HepG2 (cell line): Measurements from ENCODE around the gene VWA1. TPM values are rescaled to one million over a fixed set of nuclear protein-coding genes. Genes with fewer than 3 reads are reported as not detected.
A peak's percentile ranks its signal among the peaks of the same experiment; 100 is the strongest.
"Not testable (repeated sequence)": the region's sequence is repeated elsewhere in the genome, so short reads cannot be mapped to it uniquely, and the experiment has no call there.

ENCODE experiments used
- ATAC-seq: fragments of 200-7000 bp; cut with Tn5 transposase; 3 replicates; pipeline ENCODE4 v1.9.1; 2020; ENCODE audit warnings: mild to moderate bottlenecking, moderate library complexity
- BruUV-seq: library from RNA; stranded (reverse); fragments of 400-500 nt; replicated peaks from 2 replicates; lab custom pipeline; 2021; lab: Mats Ljungman, UMichigan
- CTCF ChIA-PET: fragments of 300-600 bp; formaldehyde crosslinking; extraction: SDS; loops from one replicate; lab custom pipeline; 2021; ENCODE audit warnings: low total read pairs, inconsistent platforms, low intra/inter-chr PET ratio; lab: Yijun Ruan, JAX
- POLR2A ChIA-PET: fragments of 350-600 bp; sonication (Branson Sonifier 250); formaldehyde crosslinking; loops from one replicate; lab custom pipeline; 2020; ENCODE audit warnings: antibody characterized with exemption, inconsistent platforms; lab: Yijun Ruan, JAX
- DNase-seq: peaks from one replicate; pipeline ENCODE4 v3.0.0-alpha.2; 2015; ENCODE audit warnings: low spot score
- FAIRE-seq: peaks from 3 replicates; lab custom pipeline; 2011; peaks lifted over from hg19 to GRCh38; lab: Jason Lieb, UNC
- H2AFZ ChIP-seq: one replicate; pipeline ENCODE4 v1.6.1; 2011; ENCODE audit warnings: low read length, inconsistent platforms
- H3K27ac ChIP-seq: fragments of 300-600 bp; 3 replicates; pipeline ENCODE4 v1.8.0; 2011; ENCODE audit warnings: mixed run types, mild to moderate bottlenecking, mixed read lengths, low read length, inconsistent platforms; ENCODE audit not compliant: insufficient read depth; ENCODE audit errors: extremely low read length
- H3K27me3 ChIP-seq, 2 experiments: fragments of 200-600 bp in 1 of 2; 2 replicates in 1 of 2; 3 replicates in 1 of 2; pipeline versions ENCODE4 v1.6.0 to v1.8.0; 2011; ENCODE audit warnings: low read length in 2 of 2, mild to moderate bottlenecking in 2 of 2, moderate library complexity in 2 of 2, inconsistent platforms in 1 of 2; ENCODE audit not compliant: insufficient read depth in 2 of 2, control insufficient read depth in 1 of 2
- H3K36me3 ChIP-seq, 2 experiments: fragments of 200-600 bp in 1 of 2; replicated peaks in 1 of 2; 2 replicates in 1 of 2; 3 replicates in 1 of 2; pipeline versions ENCODE4 v1.5.1 to v1.8.0; 2011; ENCODE audit warnings: low read length in 2 of 2, inconsistent platforms in 1 of 2; ENCODE audit not compliant: insufficient read depth in 2 of 2, control insufficient read depth in 1 of 2
- H3K4me1 ChIP-seq: 2 replicates; pipeline ENCODE4 v1.5.1; 2012; ENCODE audit warnings: low read length, inconsistent platforms; ENCODE audit not compliant: insufficient read depth
- H3K4me2 ChIP-seq: 2 replicates; pipeline ENCODE4 v1.6.0; 2011; ENCODE audit warnings: low read depth, low read length, inconsistent platforms
- H3K4me3 ChIP-seq, 3 experiments: fragments of 200-600 bp in 1 of 3; sonication (generic), shearing (Covaris generic) in 1 of 3; replicated peaks in 1 of 3; 2 replicates each; pipeline ENCODE4 v1.5.1; 2011 to 2016; ENCODE audit warnings: low read length in 3 of 3, inconsistent platforms in 2 of 3, low read depth in 2 of 3, mild to moderate bottlenecking in 2 of 3, control low read depth in 1 of 3, mixed read lengths in 1 of 3; ENCODE audit not compliant: insufficient read depth in 1 of 3
- H3K79me2 ChIP-seq: one replicate; pipeline ENCODE4 v1.6.1; 2011; ENCODE audit warnings: low read length, inconsistent platforms; ENCODE audit not compliant: insufficient read depth
- H3K9ac ChIP-seq: 2 replicates; pipeline ENCODE4 v1.6.0; 2011; ENCODE audit warnings: mild to moderate bottlenecking, low read depth, low read length, inconsistent platforms; ENCODE audit not compliant: insufficient read depth
- H3K9me3 ChIP-seq: 2 replicates; pipeline ENCODE4 v1.5.1; 2012; ENCODE audit warnings: mild to moderate bottlenecking, low read length
- H4K20me1 ChIP-seq: 2 replicates; pipeline ENCODE4 v1.6.0; 2011; ENCODE audit warnings: inconsistent platforms, mild to moderate bottlenecking, low read length, moderate library complexity; ENCODE audit not compliant: insufficient read depth
- AGO2 ChIP-seq: fragments of 200-400 bp; formaldehyde crosslinking; optimal IDR thresholded peaks from 2 replicates; pipeline ENCODE3; 2017; ENCODE audit warnings: mild to moderate bottlenecking, low read depth, low read length, moderate library complexity
- HCFC1 ChIP-seq: fragments of 150-350 bp; IDR thresholded peaks from 2 replicates; pipeline ENCODE4 v1.6.1; 2014; ENCODE audit warnings: low read depth, low read length
- NCOA5 ChIP-seq: sonication (generic); formaldehyde crosslinking; IDR thresholded peaks from 2 replicates; pipeline ENCODE4 v1.4.0; 2020; ENCODE audit warnings: missing genetic modification reagents
- ONECUT2 ChIP-seq: sonication (generic); formaldehyde crosslinking; IDR thresholded peaks from 2 replicates; pipeline ENCODE4 v1.4.0; 2020; ENCODE audit warnings: missing genetic modification reagents
- TCF12 ChIP-seq, 2 experiments: fragments of 450-650 bp in 1 of 2; sonication (generic) in 1 of 2; formaldehyde crosslinking in 1 of 2; IDR thresholded peaks; 2 replicates each; pipeline versions ENCODE4 v1.6.1 to v1.8.0; 2017 to 2022; ENCODE audit warnings: antibody characterized with exemption in 1 of 2, mild to moderate bottlenecking in 1 of 2, missing genetic modification reagents in 1 of 2, moderate library complexity in 1 of 2
- ZNF496 ChIP-seq: sonication (generic); formaldehyde crosslinking; IDR thresholded peaks from 2 replicates; pipeline ENCODE4 v1.8.1; 2023; ENCODE audit warnings: mild to moderate bottlenecking, moderate library complexity, missing genetic modification reagents; ENCODE audit not compliant: insufficient replicate concordance
- ZNF562 ChIP-seq: sonication (generic); formaldehyde crosslinking; IDR thresholded peaks from 2 replicates; pipeline ENCODE4 v1.8.0; 2022; ENCODE audit warnings: missing genetic modification reagents, borderline replicate concordance
- WGBS: methylation state at CpG from one replicate; pipeline ENCODE4 v1.1.6; 2017; ENCODE audit warnings: low lambda C conversion rate; 5-methylcytosine and 5-hydroxymethylcytosine counted together
- in situ Hi-C: cut with HindIII; loops from 2 replicates; pipeline ENCODE4 v1.10.0; 2017; ENCODE audit warnings: low pct_unique_long_range_greater_than_20kb; ENCODE audit not compliant: extremely low pct_ligation_motif_present
- intact Hi-C: fragments of 100-400 bp; cut with micrococcal nuclease; formaldehyde crosslinking; loops from one replicate; pipeline ENCODE4 v1.10.0; 2022; ENCODE audit not compliant: unreplicated experiment
- polyA plus RNA-seq, 8 experiments: library from polyadenylated mRNA; depleted of rRNA in 3 of 8; stranded (reverse) in 7 of 8; unstranded in 1 of 8; fragments of >200 nt; fragmentation: Illumina TruSeq in 4 of 8; extraction: Trizol in 4 of 8; gene quantifications; 2 replicates each; pipeline versions ENCODE4 v1.2.1 to v1.2.3, GENCODE V29; 2011 to 2016; ENCODE audit warnings: low read depth in 4 of 8, missing spikeins in 1 of 8, mixed read lengths in 1 of 8; ENCODE audit not compliant: insufficient read depth in 1 of 8
- total RNA-seq, 5 experiments: library from RNA; depleted of rRNA; stranded (reverse); fragments of >200 nt; fragmentation: Illumina TruSeq; extraction: Trizol; gene quantifications; 2 replicates each; pipeline ENCODE4 v1.2.3, GENCODE V29; 2016; ENCODE audit warnings: low read depth in 1 of 5
- TF ChIP-seq, protein P1 (sequence below): sonication (generic); formaldehyde crosslinking; IDR thresholded peaks from 2 replicates; pipeline ENCODE4 v1.4.0; 2020; ENCODE audit warnings: low read depth, missing genetic modification reagents
- TF ChIP-seq, protein P2 (sequence below): IDR thresholded peaks from 2 replicates; pipeline ENCODE4 v1.6.1; 2016; ENCODE audit warnings: low read depth, control low read depth
- TF ChIP-seq, protein P3 (sequence below): sonication (generic); formaldehyde crosslinking; IDR thresholded peaks from 2 replicates; pipeline ENCODE4 v1.4.0; 2020; ENCODE audit warnings: missing genetic modification reagents, borderline replicate concordance

The VWA1 gene
- total and polyA plus RNA-seq, 2 of the 13 experiments (the other 11 are each of a cell fraction or from before 2014, with no cell fraction given), result 40.9 to 57.5 TPM

DNA sequence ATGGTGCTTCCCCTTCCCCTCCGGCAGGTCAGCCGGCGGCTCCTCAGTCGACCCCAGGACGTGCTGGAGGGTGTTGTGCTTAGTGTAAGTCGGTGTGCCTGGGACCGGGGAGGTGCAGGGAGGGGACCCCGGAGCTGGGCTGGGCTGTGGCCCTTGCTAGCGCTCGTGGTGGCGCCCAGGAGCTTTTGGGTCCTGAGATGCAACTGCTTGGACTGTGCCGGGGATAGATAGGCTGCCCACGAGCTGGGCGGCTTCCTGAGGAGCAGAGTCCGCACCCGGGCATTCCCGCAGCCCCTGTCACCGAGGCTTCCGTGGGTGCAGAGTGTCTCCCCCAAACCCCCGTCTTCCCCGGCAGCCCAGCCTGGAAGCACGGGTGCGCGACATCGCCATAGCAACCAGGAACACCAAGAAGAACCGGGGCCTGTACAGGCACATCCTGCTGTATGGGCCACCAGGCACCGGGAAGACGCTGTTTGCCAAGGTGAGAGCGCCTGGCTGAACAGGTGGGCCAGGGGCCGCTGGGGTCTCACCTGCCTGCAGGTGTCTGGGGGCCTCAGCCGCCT lies 50.3 kb downstream of the VWA1 start:
- H3K79me2 ChIP-seq, H3K27me3 ChIP-seq, H3K9ac ChIP-seq, H3K4me3 ChIP-seq, intact Hi-C loops, H3K9me3 ChIP-seq, FAIRE-seq, DNase-seq, ATAC-seq, H4K20me1 ChIP-seq, H3K27ac ChIP-seq, BruUV-seq, H2AFZ ChIP-seq, H3K4me1 ChIP-seq, POLR2A ChIA-PET, H3K4me2 ChIP-seq, in situ Hi-C loops, CTCF ChIA-PET: not testable (repeated sequence)
- WGBS, result 97% methylated on average over 12 of the region's 31 CpGs
- peaks cover 25 to 44% of the 10 kb centered on the region in 2 experiments for H3K36me3 ChIP-seq
- TF ChIP-seq AGO2, result peak; percentile 29

- intact Hi-C loops, result no loop called here
- BruUV-seq, result no TSS peak
- TF ChIP-seq, protein P1, sequence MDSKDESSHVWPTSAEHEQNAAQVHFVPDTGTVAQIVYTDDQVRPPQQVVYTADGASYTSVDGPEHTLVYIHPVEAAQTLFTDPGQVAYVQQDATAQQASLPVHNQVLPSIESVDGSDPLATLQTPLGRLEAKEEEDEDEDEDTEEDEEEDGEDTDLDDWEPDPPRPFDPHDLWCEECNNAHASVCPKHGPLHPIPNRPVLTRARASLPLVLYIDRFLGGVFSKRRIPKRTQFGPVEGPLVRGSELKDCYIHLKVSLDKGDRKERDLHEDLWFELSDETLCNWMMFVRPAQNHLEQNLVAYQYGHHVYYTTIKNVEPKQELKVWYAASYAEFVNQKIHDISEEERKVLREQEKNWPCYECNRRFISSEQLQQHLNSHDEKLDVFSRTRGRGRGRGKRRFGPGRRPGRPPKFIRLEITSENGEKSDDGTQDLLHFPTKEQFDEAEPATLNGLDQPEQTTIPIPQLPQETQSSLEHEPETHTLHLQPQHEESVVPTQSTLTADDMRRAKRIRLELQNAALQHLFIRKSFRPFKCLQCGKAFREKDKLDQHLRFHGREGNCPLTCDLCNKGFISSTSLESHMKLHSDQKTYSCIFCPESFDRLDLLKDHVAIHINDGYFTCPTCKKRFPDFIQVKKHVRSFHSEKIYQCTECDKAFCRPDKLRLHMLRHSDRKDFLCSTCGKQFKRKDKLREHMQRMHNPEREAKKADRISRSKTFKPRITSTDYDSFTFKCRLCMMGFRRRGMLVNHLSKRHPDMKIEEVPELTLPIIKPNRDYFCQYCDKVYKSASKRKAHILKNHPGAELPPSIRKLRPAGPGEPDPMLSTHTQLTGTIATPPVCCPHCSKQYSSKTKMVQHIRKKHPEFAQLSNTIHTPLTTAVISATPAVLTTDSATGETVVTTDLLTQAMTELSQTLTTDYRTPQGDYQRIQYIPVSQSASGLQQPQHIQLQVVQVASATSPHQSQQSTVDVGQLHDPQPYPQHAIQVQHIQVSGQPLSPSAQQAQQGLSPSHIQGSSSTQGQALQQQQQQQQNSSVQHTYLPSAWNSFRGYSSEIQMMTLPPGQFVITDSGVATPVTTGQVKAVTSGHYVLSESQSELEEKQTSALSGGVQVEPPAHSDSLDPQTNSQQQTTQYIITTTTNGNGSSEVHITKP (CRISPR knock-in tag), result no peak
- TF ChIP-seq TCF12 (IDR thresholded peaks at IDR 0.05) (no peak), TCF12 (CRISPR knock-in tag; IDR thresholded peaks at IDR 0.05) (no peak), ONECUT2 (CRISPR knock-in tag) (no peak), HCFC1 (no peak), NCOA5 (CRISPR knock-in tag) (no peak), ZNF562 (CRISPR knock-in tag) (no peak), ZNF496 (CRISPR knock-in tag) (no peak)
- TF ChIP-seq, protein P2, sequence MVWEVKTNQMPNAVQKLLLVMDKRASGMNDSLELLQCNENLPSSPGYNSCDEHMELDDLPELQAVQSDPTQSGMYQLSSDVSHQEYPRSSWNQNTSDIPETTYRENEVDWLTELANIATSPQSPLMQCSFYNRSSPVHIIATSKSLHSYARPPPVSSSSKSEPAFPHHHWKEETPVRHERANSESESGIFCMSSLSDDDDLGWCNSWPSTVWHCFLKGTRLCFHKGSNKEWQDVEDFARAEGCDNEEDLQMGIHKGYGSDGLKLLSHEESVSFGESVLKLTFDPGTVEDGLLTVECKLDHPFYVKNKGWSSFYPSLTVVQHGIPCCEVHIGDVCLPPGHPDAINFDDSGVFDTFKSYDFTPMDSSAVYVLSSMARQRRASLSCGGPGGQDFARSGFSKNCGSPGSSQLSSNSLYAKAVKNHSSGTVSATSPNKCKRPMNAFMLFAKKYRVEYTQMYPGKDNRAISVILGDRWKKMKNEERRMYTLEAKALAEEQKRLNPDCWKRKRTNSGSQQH (CRISPR knock-in tag), result no peak
- TF ChIP-seq, protein P3, sequence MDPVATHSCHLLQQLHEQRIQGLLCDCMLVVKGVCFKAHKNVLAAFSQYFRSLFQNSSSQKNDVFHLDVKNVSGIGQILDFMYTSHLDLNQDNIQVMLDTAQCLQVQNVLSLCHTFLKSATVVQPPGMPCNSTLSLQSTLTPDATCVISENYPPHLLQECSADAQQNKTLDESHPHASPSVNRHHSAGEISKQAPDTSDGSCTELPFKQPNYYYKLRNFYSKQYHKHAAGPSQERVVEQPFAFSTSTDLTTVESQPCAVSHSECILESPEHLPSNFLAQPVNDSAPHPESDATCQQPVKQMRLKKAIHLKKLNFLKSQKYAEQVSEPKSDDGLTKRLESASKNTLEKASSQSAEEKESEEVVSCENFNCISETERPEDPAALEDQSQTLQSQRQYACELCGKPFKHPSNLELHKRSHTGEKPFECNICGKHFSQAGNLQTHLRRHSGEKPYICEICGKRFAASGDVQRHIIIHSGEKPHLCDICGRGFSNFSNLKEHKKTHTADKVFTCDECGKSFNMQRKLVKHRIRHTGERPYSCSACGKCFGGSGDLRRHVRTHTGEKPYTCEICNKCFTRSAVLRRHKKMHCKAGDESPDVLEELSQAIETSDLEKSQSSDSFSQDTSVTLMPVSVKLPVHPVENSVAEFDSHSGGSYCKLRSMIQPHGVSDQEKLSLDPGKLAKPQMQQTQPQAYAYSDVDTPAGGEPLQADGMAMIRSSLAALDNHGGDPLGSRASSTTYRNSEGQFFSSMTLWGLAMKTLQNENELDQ (CRISPR knock-in tag), result no peak
Observed at GRCh38 chr1:1487701-1488100, 52.2 kb downstream of the VWA1 start.

More at GRCh38 chr1:1487701-1488100, 52.2 kb downstream of the VWA1 start:
- H3K4me2 ChIP-seq, result no peak overlapping the region
- 98% methylated on average over 11 of the region's 18 CpGs for WGBS
- CTCF ChIA-PET, result no interaction called here
- no peaks in the 10 kb centered on the region for H3K9me3 ChIP-seq
- H3K36me3 ChIP-seq, result peaks cover 31 to 55% of the 10 kb centered on the region in 2 experiments
- POLR2A ChIA-PET, result no interaction called here
- in situ Hi-C loops, result no loop called here
- no peak for DNase-seq
- H3K9ac ChIP-seq, result no peak overlapping the region
- no peaks in the 10 kb centered on the region for H3K4me1 ChIP-seq
- ATAC-seq, result no peak
- no peak overlapping the region for H2AFZ ChIP-seq
- H3K27ac ChIP-seq, result no peak overlapping the region
- H3K79me2 ChIP-seq, result no peaks in the 10 kb centered on the region
- H4K20me1 ChIP-seq, result no peaks in the 10 kb centered on the region
- FAIRE-seq, result no peak
- no peaks in the 10 kb centered on the region; a peak in 1 of 5 replicates for H3K27me3 ChIP-seq
- H3K4me3 ChIP-seq, result no peak overlapping the region
